ENCODE measurements around the gene KRTAP5-2. TPM values are rescaled to one million over a fixed set of nuclear protein-coding genes. Genes with fewer than 3 reads are reported as not detected.

The KRTAP5-2 gene
- total RNA-seq, 1 experiment from 2014 or later: not detected

DNA sequence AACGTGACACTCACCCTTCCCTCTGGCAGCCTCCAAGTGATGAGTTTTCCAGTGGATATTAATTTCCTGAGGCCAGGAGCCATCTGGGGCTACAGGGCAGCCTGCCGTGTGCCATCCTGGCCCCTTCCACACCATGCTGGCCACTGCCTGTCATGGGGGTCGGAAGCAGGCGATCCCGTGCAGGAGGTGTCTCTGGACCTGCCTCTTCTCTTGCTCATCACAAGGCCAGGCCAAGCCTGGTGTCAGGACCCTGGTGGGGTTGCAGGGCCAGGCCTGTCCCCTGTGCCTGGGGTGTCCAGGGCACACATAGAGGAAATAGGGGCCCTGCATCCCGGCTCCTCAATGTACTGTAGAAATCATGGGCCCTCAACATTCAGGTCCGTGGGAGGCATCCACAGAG, 6.6 kb upstream of the KRTAP5-2 start:
- Histone ChIP-seq H4K5ac (ENCODE audit: insufficient read length, low read depth, low read length) (no peak overlapping the region), H3K23me2 (ENCODE audit: insufficient read length, low read depth, low read length, poor library complexity, severe bottlenecking) (no peaks in the 10 kb centered on the region), H3K79me2 (ENCODE audit: insufficient read depth, low read length) (no peaks in the 10 kb centered on the region), H3K4ac (ENCODE audit: low read depth, low read length) (no peak overlapping the region), H3K56ac (ENCODE audit: insufficient read length, low read depth, low read length) (no peak overlapping the region), H2AFZ (ENCODE audit: low read length) (no peak overlapping the region), H3K79me1 (ENCODE audit: insufficient read depth, low read depth, low read length, poor library complexity, severe bottlenecking) (no peaks in the 10 kb centered on the region), H3K4me1 (ENCODE audit: insufficient read depth, low read length) (no peaks in the 10 kb centered on the region), H4K91ac (ENCODE audit: insufficient read length, low read depth, low read length) (no peak overlapping the region), H2AK5ac (ENCODE audit: insufficient read length, low read length) (no peak overlapping the region), H2BK120ac (ENCODE audit: low read depth, low read length, poor library complexity, severe bottlenecking) (no peak overlapping the region), H3K4me2 (ENCODE audit: insufficient read depth, insufficient read length, low read length) (no peak overlapping the region), H2BK12ac (ENCODE audit: insufficient read length, low read depth, low read length) (no peak overlapping the region), H2BK20ac (ENCODE audit: low read depth, low read length, poor library complexity, severe bottlenecking) (no peak overlapping the region), H3T11ph (ENCODE audit: low read length) (no peak overlapping the region), H2BK15ac (ENCODE audit: low read depth, low read length) (no peak overlapping the region), H3K18ac (ENCODE audit: insufficient read length, low read depth, low read length) (no peak overlapping the region), H4K8ac (replicated peaks; ENCODE audit: insufficient read length, low read depth, low read length) (no peak overlapping the region), H3K23ac (ENCODE audit: insufficient read length, low read depth, low read length) (no peak overlapping the region), H2BK5ac (ENCODE audit: insufficient read length, low read length) (no peak overlapping the region), H3K14ac (ENCODE audit: insufficient read depth, low read length) (no peak overlapping the region), H4K20me1 (ENCODE audit: control insufficient read depth, insufficient read depth, insufficient read length) (no peaks in the 10 kb centered on the region), H3K27me3 (ENCODE audit: insufficient read depth, low read length) (no peaks in the 10 kb centered on the region), H3K27ac (ENCODE audit: insufficient read length, low read depth, low read length) (no peak overlapping the region), H3K9ac (ENCODE audit: extremely low read depth, insufficient read length, low read length) (no peak overlapping the region), H3K9me3 (ENCODE audit: control insufficient read depth, low read depth, low read length) (no peaks in the 10 kb centered on the region)
- Mint-ChIP-seq H3K27me3 (ENCODE audit: low read depth) (peaks cover 42% of the 10 kb centered on the region), H3K36me3 (ENCODE audit: insufficient read depth in 1 of 3, low read depth in 3 of 3) (peaks cover 4 to 8% (median 4%) of the 10 kb centered on the region in 3 experiments; a peak in 6 of 7 replicates), H3K4me3 (no peak overlapping the region), H3K4me1 (peaks cover 15 to 22% of the 10 kb centered on the region in 2 experiments), H3K9me3 (peaks cover 13 to 19% of the 10 kb centered on the region in 2 experiments), H3K27ac (no peak overlapping the region)
- no CpG with 5 or more reads among the region's 7 CpGs for WGBS (ENCODE audit: extremely low coverage, insufficient read length, low lambda C conversion rate)
- no peak for DNase-seq
- TF ChIP-seq, protein P1, sequence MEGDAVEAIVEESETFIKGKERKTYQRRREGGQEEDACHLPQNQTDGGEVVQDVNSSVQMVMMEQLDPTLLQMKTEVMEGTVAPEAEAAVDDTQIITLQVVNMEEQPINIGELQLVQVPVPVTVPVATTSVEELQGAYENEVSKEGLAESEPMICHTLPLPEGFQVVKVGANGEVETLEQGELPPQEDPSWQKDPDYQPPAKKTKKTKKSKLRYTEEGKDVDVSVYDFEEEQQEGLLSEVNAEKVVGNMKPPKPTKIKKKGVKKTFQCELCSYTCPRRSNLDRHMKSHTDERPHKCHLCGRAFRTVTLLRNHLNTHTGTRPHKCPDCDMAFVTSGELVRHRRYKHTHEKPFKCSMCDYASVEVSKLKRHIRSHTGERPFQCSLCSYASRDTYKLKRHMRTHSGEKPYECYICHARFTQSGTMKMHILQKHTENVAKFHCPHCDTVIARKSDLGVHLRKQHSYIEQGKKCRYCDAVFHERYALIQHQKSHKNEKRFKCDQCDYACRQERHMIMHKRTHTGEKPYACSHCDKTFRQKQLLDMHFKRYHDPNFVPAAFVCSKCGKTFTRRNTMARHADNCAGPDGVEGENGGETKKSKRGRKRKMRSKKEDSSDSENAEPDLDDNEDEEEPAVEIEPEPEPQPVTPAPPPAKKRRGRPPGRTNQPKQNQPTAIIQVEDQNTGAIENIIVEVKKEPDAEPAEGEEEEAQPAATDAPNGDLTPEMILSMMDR (conservative IDR thresholded peaks at IDR 0.05): no peak

Measured in H9 (cell line).